D341Med (cell line): ENCODE measurements around the gene NEDD4L.
"Not testable (repeated sequence)": the region's sequence is repeated elsewhere in the genome, so short reads cannot be mapped to it uniquely, and the experiment has no call there.

Source experiments
- DNase-seq: peaks from one replicate; pipeline ENCODE4 v3.0.0; 2012; ENCODE audit warnings: low spot score

The NEDD4L gene

GRCh38 chr18:58380113-58380512 lies 336.1 kb downstream of the NEDD4L start:
- DNase-seq = not testable (repeated sequence)

DNA sequence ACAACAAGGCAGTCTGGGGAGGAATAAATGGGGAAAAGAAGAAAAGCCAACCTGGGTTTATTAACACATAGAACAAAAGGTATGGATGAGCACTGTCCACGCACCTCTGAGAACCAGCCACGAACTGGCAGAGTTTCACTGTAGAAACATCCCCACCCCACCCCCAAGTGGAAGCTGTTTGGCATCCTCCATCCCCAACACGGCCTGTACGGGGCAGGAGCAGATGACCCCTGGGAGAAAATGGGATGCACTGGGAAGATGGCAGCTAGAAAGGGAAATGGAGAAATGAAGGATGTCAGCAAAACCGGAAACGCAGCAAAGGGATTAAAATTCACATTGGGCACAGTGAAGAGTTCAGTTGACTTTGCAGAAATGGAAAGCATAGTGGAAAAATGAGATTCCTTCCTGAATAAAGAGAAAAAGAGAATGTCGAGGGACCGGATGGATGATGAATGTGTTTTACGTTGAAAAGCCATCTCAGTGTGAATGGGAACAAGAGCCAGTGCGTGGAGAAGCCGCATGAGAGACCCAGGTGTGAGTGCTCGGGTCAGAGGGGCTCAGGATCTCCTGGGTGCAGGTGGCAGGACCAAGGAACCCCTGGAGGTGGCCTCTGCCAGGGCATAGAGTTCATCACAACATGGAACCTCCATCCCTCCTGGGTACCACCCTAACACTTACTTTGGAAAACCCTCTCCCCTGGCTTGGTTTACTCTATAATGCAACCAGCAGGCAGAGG lies 337.8 kb downstream of the NEDD4L start:
- peak; percentile 21 for DNase-seq

- DNase-seq = no peak
These were observed 338.4 kb downstream of the NEDD4L start for GRCh38 chr18:58382446-58382845.

- no peak for DNase-seq
These were observed 341.4 kb downstream of the NEDD4L start for GRCh38 chr18:58385472-58385871.

DNA sequence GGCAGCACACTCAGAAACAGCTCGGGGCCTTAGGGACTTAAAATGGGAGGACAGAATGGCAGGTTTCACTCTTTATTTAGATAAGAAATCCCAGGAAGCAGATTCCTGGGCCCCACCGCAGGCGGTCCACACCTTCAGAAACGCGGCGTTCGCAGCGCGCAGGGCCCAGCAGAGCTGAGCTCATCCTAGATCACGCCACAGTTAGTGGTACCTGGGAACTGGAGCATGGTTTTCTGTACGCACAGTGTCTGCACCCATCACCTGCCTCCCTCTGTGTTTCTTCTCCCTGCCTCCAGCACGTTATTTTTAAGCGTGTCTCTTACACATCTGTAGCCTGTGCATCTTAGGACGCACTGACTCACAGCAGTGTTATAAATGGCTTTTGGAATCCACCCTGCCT lies 342.8 kb downstream of the NEDD4L start:
- DNase-seq = no peak

- DNase-seq = no peak
These were observed 343.7 kb downstream of the NEDD4L start for GRCh38 chr18:58387716-58388115.

DNA sequence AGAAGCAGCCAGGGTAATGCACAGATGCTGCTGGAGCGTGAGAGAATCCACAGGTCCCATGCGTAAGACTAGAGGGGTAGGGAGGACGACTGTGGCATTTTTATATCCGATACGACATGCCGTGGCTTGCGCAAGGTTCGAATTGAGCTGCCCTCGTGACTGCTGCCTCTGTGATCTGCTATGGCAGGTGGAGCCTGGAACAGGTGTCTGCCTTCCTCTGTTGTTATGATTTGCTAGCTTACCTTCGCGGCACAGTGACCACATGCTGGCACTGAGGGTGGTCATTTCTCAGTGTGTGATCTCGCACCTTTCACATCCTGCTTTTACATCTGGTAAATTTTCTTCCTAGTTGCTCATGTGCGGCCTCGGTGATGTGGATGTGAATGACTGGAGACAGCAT lies 344.7 kb downstream of the NEDD4L start:
- no peak for DNase-seq

- DNase-seq = no peak
These were observed 345.7 kb downstream of the NEDD4L start for GRCh38 chr18:58389745-58390144.

DNA sequence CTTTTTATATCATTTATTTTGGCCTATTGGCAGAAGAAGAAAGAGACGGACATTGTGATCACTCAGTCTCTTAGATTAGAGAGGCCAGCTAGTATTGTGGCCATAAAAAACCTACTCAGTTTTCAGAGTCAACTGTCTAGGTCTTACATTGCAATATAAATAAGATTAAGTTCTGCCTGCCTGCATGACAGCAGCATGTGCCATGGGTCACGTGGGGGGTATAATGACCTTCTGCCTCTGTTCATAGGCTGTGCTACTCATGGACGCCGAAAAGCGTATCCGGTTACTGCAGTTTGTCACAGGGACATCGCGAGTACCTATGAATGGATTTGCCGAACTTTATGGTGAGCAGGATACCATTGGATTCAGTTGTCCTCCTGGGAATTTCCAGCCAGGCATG lies 346.4 kb downstream of the NEDD4L start:
- DNase-seq = no peak

DNA sequence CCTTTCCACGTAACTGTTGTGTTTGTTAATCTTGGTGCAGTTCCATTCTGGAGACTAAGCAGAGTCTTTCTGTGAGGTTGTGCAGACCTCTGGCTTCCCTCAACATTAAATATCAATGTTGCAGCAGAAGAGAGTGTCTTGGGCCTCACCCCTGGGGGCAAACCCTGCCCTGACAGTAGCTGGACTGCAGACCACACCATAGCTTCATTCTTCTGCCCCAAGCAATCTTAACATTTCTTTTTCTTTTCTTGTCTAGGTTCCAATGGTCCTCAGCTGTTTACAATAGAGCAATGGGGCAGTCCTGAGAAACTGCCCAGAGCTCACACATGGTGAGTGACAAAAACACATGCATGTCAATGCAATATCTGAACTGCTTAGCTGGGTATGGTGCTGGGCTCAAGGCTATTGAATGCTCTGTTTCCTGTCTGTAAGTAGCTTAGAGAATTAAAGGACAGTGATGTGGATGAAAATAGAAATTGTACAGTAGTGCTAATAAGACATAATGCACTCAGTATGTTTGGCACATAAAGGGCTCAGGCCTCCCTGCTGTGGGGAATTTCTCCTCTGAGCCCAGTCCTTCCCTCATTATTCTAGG lies 347.3 kb downstream of the NEDD4L start:
- no peak for DNase-seq

- no peak for DNase-seq
These were observed 347.9 kb downstream of the NEDD4L start for GRCh38 chr18:58391932-58392323.

- DNase-seq = no peak
These were observed 348.4 kb downstream of the NEDD4L start for GRCh38 chr18:58392324-58393000.

GRCh38 chr18:58393295-58393694 lies 349.3 kb downstream of the NEDD4L start:
- DNase-seq = no peak

- no peak for DNase-seq
These were observed 350.0 kb downstream of the NEDD4L start for GRCh38 chr18:58394046-58394445.

DNA sequence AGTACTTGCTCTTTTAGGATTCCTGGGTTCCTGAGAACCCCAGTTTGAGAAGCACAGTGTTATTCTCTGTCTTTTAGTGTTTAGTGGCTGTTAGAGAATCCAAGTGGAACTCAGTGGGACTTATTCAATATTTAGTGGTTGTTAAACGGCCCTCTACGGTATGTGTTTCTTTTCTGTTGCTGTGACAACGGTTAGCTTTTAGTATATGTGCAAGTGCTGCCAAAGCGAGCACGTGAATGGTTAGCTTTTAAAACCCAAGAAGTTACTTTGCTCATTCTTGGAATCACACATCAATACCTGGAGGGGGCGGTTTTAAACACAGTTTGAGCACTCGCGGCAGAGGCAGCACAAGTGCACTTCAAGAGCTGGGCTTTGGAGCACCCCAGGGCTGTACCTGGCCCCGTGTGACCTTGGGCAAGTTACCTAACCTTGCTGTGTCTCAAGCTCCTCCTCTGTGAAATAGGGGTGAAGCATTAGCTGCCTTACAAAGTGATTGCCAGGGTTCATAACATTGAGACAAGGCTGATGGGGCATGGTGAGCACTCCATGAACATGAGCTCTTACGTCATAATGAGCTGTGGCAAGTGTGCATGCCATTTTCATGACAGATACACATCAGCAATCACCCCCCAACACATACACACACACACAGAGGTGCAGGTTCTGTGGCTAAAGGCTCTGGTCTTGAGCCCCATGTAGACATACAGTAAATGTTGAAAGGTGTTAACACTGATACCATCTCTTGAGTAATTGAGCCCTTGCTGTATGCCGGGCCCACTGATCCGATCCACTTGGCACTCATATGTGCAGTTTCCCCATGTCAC lies 350.8 kb downstream of the NEDD4L start:
- DNase-seq = no peak

DNA sequence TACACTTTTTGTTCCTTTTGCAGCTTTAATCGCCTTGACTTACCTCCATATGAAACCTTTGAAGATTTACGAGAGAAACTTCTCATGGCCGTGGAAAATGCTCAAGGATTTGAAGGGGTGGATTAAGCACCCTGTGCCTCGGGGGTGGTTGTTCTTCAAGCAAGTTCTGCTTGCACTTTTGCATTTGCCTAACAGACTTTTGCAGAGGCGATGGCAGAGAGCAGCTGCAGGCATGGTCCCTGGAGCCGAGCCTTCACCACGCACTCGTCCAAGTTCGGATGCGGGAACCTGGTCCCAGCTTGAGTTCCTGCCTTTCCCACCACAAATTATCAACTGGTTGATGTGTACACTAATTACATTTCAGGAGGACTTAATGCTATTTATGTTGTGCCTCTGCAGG lies 352.1 kb downstream of the NEDD4L start:
- DNase-seq = no peak

DNA sequence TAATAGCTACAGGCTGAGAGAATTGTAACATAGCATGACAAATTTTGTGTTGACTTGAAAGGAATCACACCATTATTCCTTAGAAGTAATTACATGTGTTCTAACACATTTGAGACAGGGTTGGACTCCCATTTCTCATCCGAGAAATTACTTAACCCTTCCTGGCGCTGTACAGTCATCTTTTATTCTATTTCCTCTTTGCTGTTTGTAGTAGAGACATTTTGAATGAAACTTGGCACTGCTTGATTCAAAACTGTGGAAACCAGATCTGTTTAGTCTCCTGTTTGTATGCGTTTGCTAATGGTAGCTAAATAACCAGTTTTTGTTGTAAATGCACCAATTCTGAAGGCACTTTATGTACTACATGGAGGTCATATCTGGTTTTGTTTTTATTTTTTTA lies 352.9 kb downstream of the NEDD4L start:
- DNase-seq = no peak

GRCh38 chr18:58397385-58398132 lies 353.5 kb downstream of the NEDD4L start:
- no peak for DNase-seq

GRCh38 chr18:58398648-58399398 lies 354.8 kb downstream of the NEDD4L start:
- no peak for DNase-seq

- no peak for DNase-seq
These were observed 356.4 kb downstream of the NEDD4L start for GRCh38 chr18:58400331-58400870.

DNA sequence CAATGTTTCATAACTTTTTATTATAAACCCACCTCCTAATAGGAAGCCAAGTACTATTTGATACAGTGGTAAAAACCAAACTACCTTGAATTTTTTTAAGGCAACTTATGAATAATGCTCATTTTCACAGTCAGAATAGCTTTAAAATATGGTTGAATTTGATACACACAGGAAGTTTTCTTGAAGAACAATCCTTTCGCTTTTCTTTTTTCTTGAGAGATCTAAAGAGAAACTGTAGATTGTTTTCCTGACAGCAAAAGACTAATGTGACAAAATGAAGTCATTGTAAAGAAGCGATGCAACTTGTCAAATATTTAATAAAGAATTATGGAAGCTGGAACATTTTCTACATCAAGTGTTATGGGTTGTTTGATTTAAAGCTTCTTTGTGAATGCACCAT lies 357.2 kb downstream of the NEDD4L start:
- no peak for DNase-seq
